Activated CD8-positive, alpha-beta T cell treated with anti-CD3 and anti-CD28 coated beads, Interleukin-2, amount 10 ng/mL, durations not matched to agents 7 days and 5 days (primary cell): ENCODE data around the gene SEMA4G. TPM values are rescaled to one million over a fixed set of nuclear protein-coding genes. Genes with fewer than 3 reads are reported as not detected.
"Not testable (repeated sequence)": the region's sequence is repeated elsewhere in the genome, so short reads cannot be mapped to it uniquely, and the experiment has no call there.

Source experiments
- ATAC-seq: fragments of 150-1000 bp; cut with Tn5 transposase; one replicate; pipeline ENCODE4 v1.10.0; 2021; ENCODE audit warnings: moderate library complexity
- CTCF ChIA-PET: fragments of 350-600 bp; sonication (Branson Sonifier 250); formaldehyde crosslinking; loops from one replicate; lab custom pipeline; 2021; ENCODE audit warnings: antibody characterized with exemption; lab: Charles Lee
- POLR2A ChIA-PET: fragments of 350-600 bp; sonication (Branson Sonifier 250); formaldehyde crosslinking; loops from one replicate; lab custom pipeline; 2021; ENCODE audit warnings: antibody characterized with exemption; lab: Charles Lee
- DNase-seq: peaks from one replicate; pipeline ENCODE4 v3.0.0-alpha.2; 2020
- H3K27ac Mint-ChIP-seq: one replicate; pipeline ENCODE4 v1.8.0; 2021; ENCODE audit warnings: mild to moderate bottlenecking, mixed read lengths
- H3K27me3 Mint-ChIP-seq: one replicate; pipeline ENCODE4 v1.8.0; 2021; ENCODE audit warnings: low read depth, mixed read lengths
- H3K36me3 Mint-ChIP-seq: one replicate; pipeline ENCODE4 v1.8.0; 2021; ENCODE audit warnings: low read depth, mixed read lengths
- H3K4me1 Mint-ChIP-seq: one replicate; pipeline ENCODE4 v1.8.0; 2021; ENCODE audit warnings: low read depth, mixed read lengths
- H3K4me3 Mint-ChIP-seq: one replicate; pipeline ENCODE4 v1.8.0; 2021; ENCODE audit warnings: mild to moderate bottlenecking, mixed read lengths
- H3K9me3 Mint-ChIP-seq: one replicate; pipeline ENCODE4 v1.8.0; 2022; ENCODE audit warnings: mixed read lengths; ENCODE audit not compliant: insufficient read depth
- total RNA-seq, 2 experiments: library from RNA; stranded (reverse); gene quantifications; one replicate each; pipeline ENCODE4 v1.2.3, GENCODE V29; 2021

SEMA4G gene
- total RNA-seq, 2 experiments from 2014 or later, result 0.16 to 0.40 TPM

DNA sequence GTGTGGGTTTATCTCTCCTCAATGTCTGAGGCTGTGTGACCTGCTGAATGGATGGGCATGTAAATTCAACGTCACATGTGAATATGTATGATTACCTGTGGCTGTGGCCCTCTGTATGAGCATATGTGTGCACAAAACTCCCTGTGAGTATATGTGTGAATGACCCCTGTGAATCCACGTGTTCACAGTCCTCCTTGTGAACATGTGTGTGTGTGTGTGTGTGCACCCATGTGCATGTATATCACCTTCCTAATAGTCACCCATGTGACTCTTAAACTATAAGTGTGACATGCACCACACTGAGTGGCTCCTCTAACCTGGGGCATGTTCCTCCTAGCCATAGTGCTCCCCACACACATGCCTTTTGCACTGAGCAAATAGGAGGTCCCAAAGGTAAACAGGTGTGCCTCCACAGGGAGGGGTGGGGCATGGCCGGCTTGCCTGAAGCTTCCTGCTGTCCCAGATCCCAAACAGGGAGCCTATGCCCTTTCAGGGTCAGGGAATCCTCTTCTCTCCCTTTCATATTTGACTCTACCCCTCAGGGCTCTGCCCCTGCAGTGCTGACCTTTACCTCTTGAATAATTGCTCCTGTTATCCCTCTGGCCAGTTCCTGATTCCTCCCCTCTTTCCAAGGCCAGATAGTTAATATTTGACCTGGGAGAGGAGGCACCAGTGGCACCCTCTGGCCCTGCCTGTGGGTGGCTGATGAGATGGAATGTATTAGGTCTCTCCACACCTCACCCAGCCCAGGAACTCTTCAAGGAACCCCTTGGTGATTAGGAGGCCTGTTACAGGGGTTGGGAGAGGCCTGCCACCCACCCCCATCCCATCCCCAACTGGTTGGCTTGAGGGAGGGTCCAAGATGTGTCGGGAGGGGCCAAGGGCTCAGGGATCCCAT is 1.9 kb downstream of the SEMA4G start:
- POLR2A ChIA-PET, result no interaction called here
- ATAC-seq (no peak), DNase-seq (no peak)
- CTCF ChIA-PET, result no interaction called here
- no peaks in the 10 kb centered on the region for H3K36me3 Mint-ChIP-seq
- H3K4me3 Mint-ChIP-seq, result no peak overlapping the region
- H3K9me3 Mint-ChIP-seq, result no peaks in the 10 kb centered on the region
- peaks cover 3% of the 10 kb centered on the region for H3K27me3 Mint-ChIP-seq
- H3K4me1 Mint-ChIP-seq, result peaks cover 6% of the 10 kb centered on the region
- H3K27ac Mint-ChIP-seq, result no peak overlapping the region

DNA sequence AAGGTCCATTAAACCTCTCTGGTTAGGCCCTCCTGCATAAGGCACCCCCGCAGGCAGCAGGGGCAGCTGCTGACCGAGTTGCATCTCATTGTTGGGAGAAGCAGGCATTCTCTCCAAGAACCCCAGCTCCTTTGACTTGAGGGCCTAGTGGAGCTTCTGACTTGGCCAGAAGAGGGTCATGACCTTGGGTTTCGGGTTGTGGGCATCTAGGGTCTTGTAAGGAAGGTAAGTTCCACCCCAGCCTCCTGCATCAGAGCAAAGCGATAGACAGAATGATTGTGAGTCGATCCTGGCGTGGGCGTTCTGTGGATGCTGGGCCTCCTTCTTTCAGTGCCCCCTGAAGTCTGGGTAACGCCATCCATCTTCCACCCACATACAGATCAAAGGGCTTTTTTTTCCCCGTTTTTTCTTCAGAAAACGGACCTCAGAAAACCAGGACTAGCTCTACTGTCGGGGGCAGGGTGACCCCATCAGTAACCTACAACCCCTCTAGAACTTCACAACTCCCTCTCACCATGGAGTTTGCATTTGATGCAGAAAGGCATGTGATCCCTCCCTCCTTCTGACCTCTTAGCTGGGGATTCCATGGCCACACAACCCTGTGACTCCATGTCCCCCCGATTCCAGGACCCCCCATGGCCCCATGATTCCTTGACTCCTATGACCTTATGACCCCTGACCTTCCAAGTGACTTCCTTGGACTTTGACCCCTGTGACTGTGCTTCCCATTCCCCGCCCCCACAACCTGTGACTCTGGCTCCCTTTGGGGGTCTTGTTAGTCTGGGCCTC is 3.0 kb downstream of the SEMA4G start:
- no peak overlapping the region for H3K27ac Mint-ChIP-seq
- DNase-seq (no peak), ATAC-seq (no peak)
- H3K27me3 Mint-ChIP-seq, result peaks cover 3% of the 10 kb centered on the region
- H3K9me3 Mint-ChIP-seq, result no peaks in the 10 kb centered on the region
- H3K4me3 Mint-ChIP-seq, result no peak overlapping the region
- peaks cover 6% of the 10 kb centered on the region for H3K4me1 Mint-ChIP-seq
- ChIA-PET POLR2A (no interaction called here), CTCF (no interaction called here)
- no peaks in the 10 kb centered on the region for H3K36me3 Mint-ChIP-seq

DNA sequence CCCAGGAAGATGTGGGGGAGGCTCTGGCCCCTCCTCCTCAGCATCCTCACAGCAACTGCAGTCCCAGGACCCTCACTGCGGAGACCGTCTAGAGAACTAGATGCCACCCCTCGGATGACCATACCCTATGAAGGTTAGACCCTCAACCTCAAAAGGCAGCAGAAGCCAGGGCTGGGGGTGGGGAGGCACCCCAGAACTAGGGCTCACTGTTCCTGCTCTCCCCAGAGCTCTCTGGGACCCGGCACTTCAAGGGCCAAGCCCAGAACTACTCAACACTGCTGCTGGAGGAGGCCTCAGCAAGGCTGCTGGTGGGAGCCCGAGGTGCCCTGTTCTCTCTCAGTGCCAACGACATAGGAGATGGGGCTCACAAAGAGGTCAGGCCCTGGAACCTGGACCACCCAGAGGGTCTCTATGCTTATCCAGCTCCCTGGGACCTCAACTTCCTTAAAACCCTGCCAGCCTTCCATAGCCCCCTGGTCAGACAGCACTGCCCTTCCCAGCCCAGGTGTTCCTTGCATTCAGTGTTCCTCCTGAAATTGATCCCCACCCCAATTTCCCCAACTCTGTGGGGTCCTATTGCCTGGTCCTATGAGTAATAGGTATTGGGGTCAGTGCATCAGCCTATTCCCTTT is 3.7 kb downstream of the SEMA4G start:
- no peak for DNase-seq
- H3K27me3 Mint-ChIP-seq, result peaks cover 3% of the 10 kb centered on the region

DNA sequence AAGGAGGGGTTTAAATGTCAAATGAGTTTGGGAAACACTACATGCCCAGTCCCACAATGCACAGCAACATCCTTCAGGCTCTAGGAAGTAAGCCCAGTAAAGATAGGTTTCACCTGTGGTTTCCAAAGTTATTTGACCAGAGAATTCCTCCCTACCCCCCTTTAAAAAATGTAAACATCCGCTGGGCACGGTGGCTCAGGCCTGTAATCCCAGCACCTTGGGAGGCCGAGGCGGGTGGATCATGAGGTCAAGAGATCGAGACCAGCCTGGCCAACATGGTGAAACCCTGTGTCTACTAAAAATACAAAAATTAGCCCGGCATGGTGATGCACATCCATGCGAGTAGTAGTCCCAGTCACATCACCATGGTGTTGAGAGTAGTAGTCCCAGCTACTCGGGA is 6.1 kb downstream of the SEMA4G start:
- H3K4me1 Mint-ChIP-seq, ATAC-seq, H3K27ac Mint-ChIP-seq, H3K9me3 Mint-ChIP-seq, H3K36me3 Mint-ChIP-seq, H3K27me3 Mint-ChIP-seq, POLR2A ChIA-PET, DNase-seq, H3K4me3 Mint-ChIP-seq: not testable (repeated sequence)
- CTCF ChIA-PET, result interaction anchor here (1.9 kb wide), 1 partner anchor 44 kb away, joined by 7 read pairs; no protein-coding TSS in a partner anchor

More for the DNA sequence above, 3.7 kb downstream of the SEMA4G start:
- Mint-ChIP-seq H3K4me3 (no peak overlapping the region), H3K9me3 (no peaks in the 10 kb centered on the region), H3K36me3 (no peaks in the 10 kb centered on the region), H3K27ac (no peak overlapping the region), H3K4me1 (peaks cover 6% of the 10 kb centered on the region)
- no peak for ATAC-seq
- CTCF ChIA-PET, result no interaction called here
- POLR2A ChIA-PET, result no interaction called here

DNA sequence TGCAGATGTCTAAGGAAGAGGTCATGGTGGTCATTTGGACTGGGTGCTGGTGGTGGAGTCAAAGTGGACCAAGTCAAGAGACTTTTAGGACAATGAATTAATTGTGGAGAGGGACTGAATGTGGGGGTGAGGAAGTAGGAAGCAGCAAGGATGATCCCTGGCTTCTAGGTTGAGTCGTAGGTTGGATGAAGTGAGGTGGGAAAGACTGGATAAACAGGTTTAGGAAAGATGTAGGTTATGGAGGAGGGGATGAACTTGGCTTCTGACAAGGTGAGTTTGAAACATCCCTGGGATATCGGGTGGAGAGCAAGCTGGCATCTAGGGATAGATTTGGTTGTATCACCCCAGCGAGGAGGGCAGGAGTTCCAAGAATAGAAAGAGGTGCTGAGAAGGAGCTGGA is 7.6 kb downstream of the SEMA4G start:
- Mint-ChIP-seq H3K4me3 (no peak overlapping the region), H3K36me3 (peaks cover 2% of the 10 kb centered on the region), H3K27ac (no peak overlapping the region), H3K4me1 (no peaks in the 10 kb centered on the region), H3K27me3 (no peaks in the 10 kb centered on the region), H3K9me3 (no peaks in the 10 kb centered on the region)
- ChIA-PET CTCF (interaction anchor here (1.4 kb wide), 1 partner anchor 38 kb away, joined by 4 read pairs; no protein-coding TSS in a partner anchor), POLR2A (no interaction called here)
- no peak for ATAC-seq
- no peak for DNase-seq

DNA sequence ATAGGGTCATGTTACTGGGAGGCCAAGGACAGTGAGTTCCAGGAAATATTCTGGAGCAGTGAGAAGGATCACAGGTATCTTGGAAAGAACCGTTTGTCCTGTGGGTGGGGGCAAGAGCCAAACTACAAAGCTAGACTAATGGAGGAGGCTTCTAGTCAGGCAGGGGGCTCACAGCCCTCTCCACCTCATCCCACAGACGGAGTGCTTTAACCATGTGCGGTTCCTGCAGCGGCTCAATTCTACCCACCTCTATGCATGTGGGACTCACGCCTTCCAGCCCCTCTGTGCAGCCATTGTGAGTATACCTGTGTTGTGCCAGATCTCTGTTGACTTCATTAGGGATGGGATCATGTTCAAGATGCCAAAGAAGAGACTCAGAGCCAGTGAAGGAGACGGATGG is 8.1 kb downstream of the SEMA4G start:
- no peak overlapping the region for H3K27ac Mint-ChIP-seq
- CTCF ChIA-PET, result interaction anchor here (1.4 kb wide), 1 partner anchor 37 kb away, joined by 4 read pairs; no protein-coding TSS in a partner anchor
- no peak for ATAC-seq

DNA sequence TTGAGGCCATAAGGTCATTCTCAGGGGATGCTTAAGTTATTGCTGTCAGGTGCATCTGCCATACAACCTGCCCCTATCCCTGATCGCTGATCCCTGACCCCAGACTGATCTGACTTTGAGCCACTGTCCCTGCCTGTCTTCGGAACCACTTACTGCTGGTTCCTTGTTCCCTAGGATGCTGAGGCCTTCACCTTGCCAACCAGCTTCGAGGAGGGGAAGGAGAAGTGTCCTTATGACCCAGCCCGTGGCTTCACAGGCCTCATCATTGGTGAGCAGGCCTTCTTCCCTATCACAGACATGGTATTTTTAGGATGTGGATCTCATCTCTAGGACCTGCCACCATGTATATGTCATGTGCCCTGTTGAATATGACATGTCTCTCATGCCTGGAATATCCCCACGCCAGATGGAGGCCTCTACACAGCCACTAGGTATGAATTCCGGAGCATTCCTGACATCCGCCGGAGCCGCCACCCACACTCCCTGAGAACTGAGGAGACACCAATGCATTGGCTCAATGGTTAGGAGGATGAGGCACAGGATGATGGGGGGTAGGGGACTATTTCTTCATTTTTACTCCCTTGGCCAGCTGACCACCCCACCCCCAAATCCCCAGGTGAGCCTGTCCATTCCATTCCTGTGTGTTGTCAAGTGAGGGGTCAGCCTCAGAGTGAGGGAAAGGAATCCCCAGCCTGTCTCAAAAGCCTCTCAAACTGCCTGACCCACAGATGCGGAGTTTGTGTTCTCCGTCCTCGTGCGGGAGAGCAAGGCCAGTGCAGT is 9.0 kb downstream of the SEMA4G start:
- DNase-seq (no peak), ATAC-seq (no peak)
- peaks cover 2% of the 10 kb centered on the region for H3K36me3 Mint-ChIP-seq
- H3K27me3 Mint-ChIP-seq, result no peaks in the 10 kb centered on the region
- H3K4me1 Mint-ChIP-seq, result no peaks in the 10 kb centered on the region
- ChIA-PET POLR2A (no interaction called here), CTCF (no interaction called here)
- H3K27ac Mint-ChIP-seq, result no peak overlapping the region
- no peaks in the 10 kb centered on the region for H3K9me3 Mint-ChIP-seq
- no peak overlapping the region for H3K4me3 Mint-ChIP-seq

More for the DNA sequence above, 8.1 kb downstream of the SEMA4G start:
- Mint-ChIP-seq H3K4me1 (no peaks in the 10 kb centered on the region), H3K9me3 (no peaks in the 10 kb centered on the region), H3K36me3 (peaks cover 2% of the 10 kb centered on the region), H3K27me3 (no peaks in the 10 kb centered on the region), H3K4me3 (no peak overlapping the region)
- POLR2A ChIA-PET, result no interaction called here
- no peak for DNase-seq

DNA sequence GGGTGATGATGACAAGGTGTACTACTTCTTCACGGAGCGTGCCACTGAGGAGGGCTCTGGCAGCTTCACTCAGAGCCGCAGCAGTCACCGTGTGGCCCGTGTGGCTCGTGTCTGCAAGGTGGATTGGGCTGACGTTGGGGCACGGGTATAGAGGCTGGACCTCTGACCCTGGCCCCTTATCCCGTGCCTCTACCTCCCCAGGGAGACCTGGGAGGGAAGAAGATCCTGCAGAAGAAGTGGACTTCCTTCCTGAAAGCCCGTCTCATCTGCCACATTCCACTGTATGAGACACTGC is 9.5 kb downstream of the SEMA4G start:
- DNase-seq, result no peak
- ATAC-seq, result no peak
- H3K9me3 Mint-ChIP-seq, result no peaks in the 10 kb centered on the region
- no peak overlapping the region for H3K4me3 Mint-ChIP-seq
- H3K27ac Mint-ChIP-seq, result no peak overlapping the region
- ChIA-PET CTCF (no interaction called here), POLR2A (no interaction called here)
- no peaks in the 10 kb centered on the region for H3K4me1 Mint-ChIP-seq
- no peaks in the 10 kb centered on the region for H3K27me3 Mint-ChIP-seq
- peaks cover 2% of the 10 kb centered on the region for H3K36me3 Mint-ChIP-seq

DNA sequence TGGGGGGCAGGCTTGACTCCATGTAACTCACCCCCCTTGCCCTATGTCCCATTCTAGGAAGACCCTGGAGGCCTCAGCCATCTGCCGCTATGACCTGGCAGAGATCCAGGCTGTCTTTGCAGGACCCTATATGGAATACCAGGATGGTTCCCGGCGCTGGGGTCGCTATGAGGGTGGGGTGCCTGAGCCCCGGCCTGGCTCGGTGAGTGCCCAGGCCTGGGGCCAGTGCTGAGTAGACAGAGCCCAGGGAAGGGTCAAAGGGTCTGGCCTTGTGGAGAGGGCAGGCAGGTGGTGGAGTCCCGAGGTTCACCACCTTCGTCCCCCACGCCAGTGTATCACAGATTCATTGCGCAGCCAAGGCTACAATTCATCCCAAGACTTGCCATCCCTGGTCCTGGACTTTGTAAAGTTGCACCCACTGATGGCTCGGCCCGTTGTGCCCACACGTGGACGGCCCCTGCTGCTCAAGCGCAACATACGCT is 10.5 kb downstream of the SEMA4G start:
- ChIA-PET POLR2A (no interaction called here), CTCF (interaction anchor here (1.4 kb wide), 1 partner anchor 13 kb away, joined by 4 read pairs; no protein-coding TSS in a partner anchor)
- Mint-ChIP-seq H3K36me3 (peaks cover 2% of the 10 kb centered on the region), H3K27me3 (no peaks in the 10 kb centered on the region), H3K9me3 (no peaks in the 10 kb centered on the region), H3K27ac (no peak overlapping the region), H3K4me3 (no peak overlapping the region), H3K4me1 (no peaks in the 10 kb centered on the region)
- no peak for ATAC-seq
- no peak for DNase-seq

DNA sequence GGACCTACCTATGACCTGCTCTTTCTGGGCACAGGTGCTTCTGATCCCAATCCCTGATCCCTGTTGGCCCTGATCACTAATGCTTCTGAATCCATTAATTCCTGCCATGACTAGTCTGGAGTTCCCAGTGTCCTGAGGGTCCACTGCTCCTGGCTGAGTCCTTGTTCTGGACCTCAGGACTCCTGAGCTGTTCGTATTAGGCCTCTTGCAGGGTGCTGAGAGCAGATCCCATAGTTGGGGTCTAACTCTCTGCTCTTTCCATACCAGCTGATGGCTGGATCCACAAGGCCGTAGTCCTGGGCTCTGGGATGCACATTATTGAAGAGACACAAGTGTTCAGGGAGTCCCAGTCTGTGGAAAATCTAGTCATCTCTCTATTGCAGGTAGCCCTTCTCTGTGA is 11.0 kb downstream of the SEMA4G start:
- no peaks in the 10 kb centered on the region for H3K4me1 Mint-ChIP-seq
- no peak overlapping the region for H3K27ac Mint-ChIP-seq
- POLR2A ChIA-PET, result interaction anchor here (1.6 kb wide), 1 partner anchor 24 kb away, joined by 5 read pairs; no protein-coding TSS in a partner anchor
- DNase-seq, result no peak
- no peak overlapping the region for H3K4me3 Mint-ChIP-seq
- no peaks in the 10 kb centered on the region for H3K27me3 Mint-ChIP-seq
- H3K36me3 Mint-ChIP-seq, result peaks cover 2% of the 10 kb centered on the region
- CTCF ChIA-PET, result interaction anchor here (1.3 to 1.4 kb wide), 2 partner anchors 13 to 18 kb away, joined by 4 to 5 read pairs; no protein-coding TSS in a partner anchor
- no peak for ATAC-seq
- H3K9me3 Mint-ChIP-seq, result no peaks in the 10 kb centered on the region

DNA sequence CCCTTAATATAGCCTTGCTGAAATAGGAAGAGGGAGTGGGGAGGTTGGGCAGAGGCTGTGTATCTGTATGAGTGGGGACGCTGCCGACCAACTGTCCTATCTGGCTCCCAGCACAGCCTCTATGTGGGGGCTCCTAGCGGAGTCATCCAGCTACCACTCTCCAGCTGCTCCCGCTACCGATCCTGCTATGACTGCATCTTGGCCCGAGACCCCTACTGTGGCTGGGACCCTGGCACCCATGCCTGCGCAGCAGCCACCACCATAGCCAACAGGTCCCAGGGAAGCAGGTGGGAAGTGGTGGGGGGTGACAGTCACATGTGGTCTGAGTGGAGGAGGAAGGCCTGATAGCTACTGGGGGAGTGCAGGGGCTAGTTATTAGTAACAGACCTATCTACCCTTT is 11.4 kb downstream of the SEMA4G start:
- Mint-ChIP-seq H3K4me3 (no peak overlapping the region), H3K4me1 (peaks cover 4% of the 10 kb centered on the region), H3K36me3 (peaks cover 5% of the 10 kb centered on the region), H3K27me3 (no peaks in the 10 kb centered on the region), H3K27ac (no peak overlapping the region), H3K9me3 (no peaks in the 10 kb centered on the region)
- ATAC-seq, result no peak
- ChIA-PET CTCF (interaction anchor here (1.0 to 1.3 kb wide), 2 partner anchors 12 to 17 kb away, joined by 3 to 5 read pairs; partner anchors contain the start of gene SEMA4G), POLR2A (interaction anchor here (1.6 kb wide), 1 partner anchor 24 kb away, joined by 5 read pairs; no protein-coding TSS in a partner anchor)
- DNase-seq, result no peak
